Left ventricle myocardium superior (tissue), 1 donor: ENCODE data around the gene PSMC6. TPM values are rescaled to one million over a fixed set of nuclear protein-coding genes. Genes with fewer than 3 reads are reported as not detected.

Experiments used
- ATAC-seq: fragments of 200-7000 bp; cut with Tn5 transposase; one replicate; pipeline ENCODE4 v1.9.1; 2020; ENCODE audit warnings: mild to moderate bottlenecking, moderate library complexity
- DNase-seq: peaks from one replicate; pipeline ENCODE4 v3.0.0-alpha.2; 2020
- intact Hi-C: fragments of 100-400 bp; cut with micrococcal nuclease; formaldehyde crosslinking; loops from one replicate; pipeline ENCODE4 v1.11.0; 2022
- total RNA-seq: library from RNA; stranded (reverse); fragmentation: NEBNext Ultra II Directional; extraction: Animal tissue kit (Norgen Biotek cat#: 25700); gene quantifications from one replicate; pipeline ENCODE4 v1.2.1, GENCODE V29; 2021
- donor health status: DM: no; HTN: yes; CAD: no; lungs with severe emphysema.

The PSMC6 gene
- total RNA-seq, 1 donor from 2014 or later, result 75.2 TPM

GRCh38 chr14:52767058-52767833, 60.2 kb downstream of the PSMC6 start:
- intact Hi-C loops, result no loop called here
- ATAC-seq (no peak), DNase-seq (no peak)

- intact Hi-C loops, result no loop called here
- ATAC-seq (no peak), DNase-seq (no peak)
Measured at GRCh38 chr14:52769887-52770286, 62.9 kb downstream of the PSMC6 start.

- no peak for DNase-seq
- ATAC-seq, result no peak
- intact Hi-C loops, result no loop called here
Measured at GRCh38 chr14:52776816-52777215, 69.8 kb downstream of the PSMC6 start.

Other genes with a start within 250 kb of the PSMC6 start
- 3.4 TPM for gene TXNDC16, start 154.7 kb upstream of the PSMC6 start, total RNA-seq
- 0.47 TPM for gene GPR137C, start 154.4 kb upstream of the PSMC6 start, total RNA-seq
- 14.1 TPM for gene ERO1A, start 11.6 kb upstream of the PSMC6 start, total RNA-seq
- 14.1 TPM for gene STYX, start 23.0 kb downstream of the PSMC6 start, total RNA-seq
- gene GNPNAT1, start 84.4 kb downstream of the PSMC6 start, total RNA-seq, result 7.4 TPM
- gene FERMT2, start 243.8 kb downstream of the PSMC6 start, total RNA-seq, result 116 TPM